Measurements from ENCODE around the gene GPR63.
A peak's percentile ranks its signal among the peaks of the same experiment; 100 is the strongest.

Gene GPR63

DNA sequence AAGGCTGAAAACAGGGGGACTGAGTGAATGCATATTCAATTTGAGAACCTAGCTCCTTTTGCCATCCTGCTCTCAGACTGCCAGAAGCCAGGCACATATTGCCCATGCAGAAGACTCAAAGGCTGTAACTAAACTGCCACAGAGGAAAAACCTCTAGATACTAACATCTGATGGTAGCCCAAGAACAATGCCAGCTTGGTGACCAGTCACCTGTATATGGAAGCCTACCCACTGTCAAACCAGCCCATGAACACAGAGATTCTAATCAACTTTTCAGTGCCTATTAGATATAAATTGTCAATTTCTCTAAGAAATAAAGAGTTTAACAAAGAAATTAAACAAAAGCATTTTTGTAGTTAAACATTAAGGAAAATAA lies 34.2 kb downstream of the GPR63 start:
- Mint-ChIP-seq H3K4me3 (no peak overlapping the region), H3K27me3 (ENCODE audit: low read depth) (no peaks in the 10 kb centered on the region), H3K27ac (no peak overlapping the region), H3K9me3 (no peaks in the 10 kb centered on the region), H3K4me1 (ENCODE audit: low read depth) (no peaks in the 10 kb centered on the region), H3K36me3 (ENCODE audit: low read depth) (no peaks in the 10 kb centered on the region)
- DNase-seq (ENCODE audit: low spot score): no peak

DNA sequence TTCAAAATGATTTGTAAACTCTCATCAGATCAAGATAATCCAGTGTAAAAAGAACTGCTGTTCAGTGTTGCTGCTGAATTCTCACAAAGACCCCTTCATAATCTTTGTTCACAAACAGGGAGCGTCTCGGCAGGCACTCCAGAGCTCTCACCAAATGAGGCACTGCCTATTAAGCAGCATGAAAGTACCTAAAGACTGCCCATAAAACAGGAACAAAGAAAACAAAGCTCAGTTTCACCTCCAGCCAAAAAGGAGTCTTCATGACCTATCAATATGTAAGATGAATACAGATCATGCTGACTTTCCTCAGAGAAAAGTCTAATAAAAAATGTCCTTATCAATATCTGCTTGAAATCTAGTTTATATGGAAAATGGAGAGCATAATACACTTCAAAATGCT lies 41.8 kb downstream of the GPR63 start:
- Mint-ChIP-seq H3K4me3 (no peak overlapping the region), H3K4me1 (ENCODE audit: low read depth) (no peaks in the 10 kb centered on the region), H3K27me3 (ENCODE audit: low read depth) (no peaks in the 10 kb centered on the region), H3K27ac (no peak overlapping the region), H3K9me3 (no peaks in the 10 kb centered on the region), H3K36me3 (ENCODE audit: low read depth) (no peaks in the 10 kb centered on the region)
- DNase-seq (ENCODE audit: low spot score): no peak

DNA sequence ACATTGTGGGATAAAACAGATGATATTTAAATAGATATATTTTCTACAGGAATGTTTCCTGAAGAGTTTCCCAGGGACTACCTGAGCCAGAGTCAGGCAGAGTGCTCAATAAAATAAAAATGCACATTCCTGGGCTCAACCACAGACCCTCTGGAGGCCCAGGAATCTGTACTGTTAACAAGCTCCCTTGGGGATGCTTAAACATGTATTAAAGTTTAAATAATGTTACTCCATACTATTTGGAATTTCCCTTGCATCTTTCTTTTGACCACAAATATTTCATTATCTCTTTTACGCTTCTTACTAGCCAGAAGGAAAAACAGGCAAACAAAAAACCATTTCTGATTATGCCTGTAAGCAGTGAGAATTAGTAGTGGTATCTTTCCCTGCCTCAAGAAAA lies 42.3 kb downstream of the GPR63 start:
- Mint-ChIP-seq H3K4me1 (ENCODE audit: low read depth) (no peaks in the 10 kb centered on the region), H3K9me3 (peaks cover 4% of the 10 kb centered on the region), H3K27me3 (ENCODE audit: low read depth) (no peaks in the 10 kb centered on the region), H3K36me3 (ENCODE audit: low read depth) (no peaks in the 10 kb centered on the region), H3K4me3 (no peak overlapping the region), H3K27ac (no peak overlapping the region)
- DNase-seq (ENCODE audit: low spot score): no peak

GRCh38 chr6:96792561-96793190 lies 44.6 kb downstream of the GPR63 start:
- Mint-ChIP-seq H3K9me3 (peaks cover 13% of the 10 kb centered on the region), H3K4me1 (ENCODE audit: low read depth) (peaks cover 7% of the 10 kb centered on the region), H3K27me3 (ENCODE audit: low read depth) (no peaks in the 10 kb centered on the region), H3K27ac (no peak overlapping the region), H3K4me3 (no peak overlapping the region), H3K36me3 (ENCODE audit: low read depth) (no peaks in the 10 kb centered on the region)
- DNase-seq (ENCODE audit: low spot score): no peak

- Mint-ChIP-seq H3K4me1 (ENCODE audit: low read depth) (peaks cover 9% of the 10 kb centered on the region), H3K36me3 (ENCODE audit: low read depth) (no peaks in the 10 kb centered on the region), H3K27ac (no peak overlapping the region), H3K9me3 (peaks cover 18% of the 10 kb centered on the region), H3K4me3 (no peak overlapping the region), H3K27me3 (ENCODE audit: low read depth) (no peaks in the 10 kb centered on the region)
- no peak for DNase-seq (ENCODE audit: low spot score)
Measured at GRCh38 chr6:96789871-96790270, 47.4 kb downstream of the GPR63 start.

DNA sequence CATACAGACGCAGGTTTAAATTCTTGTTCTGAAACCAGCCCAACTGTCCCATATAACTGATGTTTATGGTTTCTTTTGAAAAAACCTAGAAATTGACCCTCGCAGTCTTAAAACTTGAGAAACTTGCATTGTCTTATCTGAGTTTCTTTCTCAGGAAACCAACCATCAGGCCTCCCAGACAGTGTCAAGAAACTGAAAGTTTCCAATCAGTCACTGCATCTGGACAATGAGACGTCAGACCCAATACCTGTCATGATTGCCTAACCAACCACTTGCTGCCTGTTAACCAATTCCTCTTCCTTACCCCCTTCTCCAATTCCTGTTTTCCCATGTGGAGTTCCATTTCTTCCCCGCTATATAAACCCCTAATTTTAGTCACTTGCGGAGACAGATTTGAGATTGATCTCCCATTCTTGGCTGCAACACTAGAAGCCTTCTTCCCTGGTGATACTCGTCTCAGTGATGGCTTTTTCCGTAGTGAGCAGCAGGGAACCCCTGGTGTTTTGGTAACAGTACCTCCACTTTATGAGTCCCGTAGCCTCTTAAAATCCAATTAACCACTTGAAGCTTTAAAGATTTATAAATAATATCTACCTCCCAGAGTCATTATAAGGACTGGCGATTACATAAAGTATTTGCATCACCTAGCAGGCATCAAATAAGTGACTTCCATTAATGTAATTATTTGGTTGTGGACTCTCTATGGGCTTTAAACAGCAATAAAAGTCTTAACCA lies 49.3 kb downstream of the GPR63 start:
- Mint-ChIP-seq H3K4me1 (ENCODE audit: low read depth) (peaks cover 9% of the 10 kb centered on the region), H3K27ac (no peak overlapping the region), H3K9me3 (peaks cover 18% of the 10 kb centered on the region), H3K4me3 (no peak overlapping the region), H3K27me3 (ENCODE audit: low read depth) (no peaks in the 10 kb centered on the region), H3K36me3 (ENCODE audit: low read depth) (no peaks in the 10 kb centered on the region)
- DNase-seq (ENCODE audit: low spot score): peak; percentile 15

- no peaks in the 10 kb centered on the region for H3K36me3 Mint-ChIP-seq (ENCODE audit: low read depth)
- peaks cover 18% of the 10 kb centered on the region for H3K9me3 Mint-ChIP-seq
- no peak overlapping the region for H3K4me3 Mint-ChIP-seq
- no peak overlapping the region for H3K27ac Mint-ChIP-seq
- DNase-seq (ENCODE audit: low spot score): no peak
- H3K4me1 Mint-ChIP-seq (ENCODE audit: low read depth): peaks cover 9% of the 10 kb centered on the region
- H3K27me3 Mint-ChIP-seq (ENCODE audit: low read depth): peaks cover 4% of the 10 kb centered on the region
Measured at GRCh38 chr6:96786336-96786735, 50.9 kb downstream of the GPR63 start.

DNA sequence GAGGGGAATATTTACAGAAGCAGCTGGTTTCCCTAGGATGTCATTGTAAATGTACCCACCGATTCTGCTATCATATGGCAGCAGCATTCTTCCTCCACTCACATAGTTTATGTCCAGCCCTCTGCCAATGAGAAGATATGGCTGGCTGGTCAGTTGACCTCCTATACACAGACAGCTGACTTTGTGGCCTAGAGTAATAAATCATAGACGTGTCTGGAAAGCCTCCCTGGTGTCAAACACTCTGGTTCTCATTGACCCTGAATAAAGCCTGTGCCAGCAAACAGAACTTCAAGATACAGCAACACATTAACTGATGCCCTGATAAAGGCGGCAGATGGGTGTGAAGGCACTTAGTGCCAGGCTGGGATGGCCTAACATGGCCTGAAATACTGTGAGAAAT lies 52.6 kb downstream of the GPR63 start:
- H3K27ac Mint-ChIP-seq: no peak overlapping the region
- H3K4me1 Mint-ChIP-seq (ENCODE audit: low read depth): peaks cover 9% of the 10 kb centered on the region
- H3K36me3 Mint-ChIP-seq (ENCODE audit: low read depth): no peaks in the 10 kb centered on the region
- peaks cover 5% of the 10 kb centered on the region for H3K27me3 Mint-ChIP-seq (ENCODE audit: low read depth)
- H3K9me3 Mint-ChIP-seq: peaks cover 11% of the 10 kb centered on the region
- no peak for DNase-seq (ENCODE audit: low spot score)
- no peak overlapping the region for H3K4me3 Mint-ChIP-seq

DNA sequence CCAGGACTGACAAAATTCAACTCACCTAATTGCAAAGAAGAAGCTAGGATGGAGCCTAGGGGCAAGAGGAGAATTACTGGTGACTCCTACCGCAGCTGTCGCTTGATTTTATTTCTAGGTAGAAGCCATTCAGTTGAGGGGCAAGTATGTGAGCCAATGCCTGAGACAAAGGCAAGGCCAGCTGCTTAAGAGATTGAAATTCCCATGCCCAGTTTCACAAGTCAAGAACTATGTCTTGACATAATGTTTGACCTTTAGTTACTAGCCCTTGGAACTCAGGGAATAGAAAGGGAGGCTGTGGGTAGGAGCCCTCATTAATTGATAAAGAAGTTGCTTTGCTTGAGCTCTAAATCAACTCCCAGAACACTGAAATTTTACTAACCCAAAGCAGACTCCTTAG lies 54.0 kb downstream of the GPR63 start:
- no peak overlapping the region for H3K27ac Mint-ChIP-seq
- no peak for DNase-seq (ENCODE audit: low spot score)

DNA sequence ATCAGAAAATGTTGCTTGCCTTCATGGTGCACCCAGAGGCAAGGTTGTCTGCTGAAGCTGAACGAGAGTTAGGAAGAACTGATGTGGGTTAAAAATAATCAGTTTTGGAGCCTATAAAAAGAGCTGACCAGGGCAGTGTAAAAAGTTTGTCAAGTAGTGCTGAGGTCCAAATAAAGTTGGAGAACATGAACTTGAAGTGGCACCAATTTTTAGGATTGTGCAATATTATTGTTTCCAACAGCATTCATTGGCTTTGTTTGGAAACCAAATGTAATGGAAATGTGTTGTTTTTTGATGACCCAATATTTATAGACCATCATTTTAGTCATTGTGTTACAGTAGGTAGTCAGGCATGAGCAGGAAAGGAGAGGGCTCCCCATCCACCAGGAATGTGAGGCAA lies 55.7 kb downstream of the GPR63 start:
- Mint-ChIP-seq H3K27ac (no peak overlapping the region), H3K36me3 (ENCODE audit: low read depth) (no peaks in the 10 kb centered on the region), H3K4me3 (no peak overlapping the region), H3K9me3 (no peaks in the 10 kb centered on the region), H3K27me3 (ENCODE audit: low read depth) (peaks cover 5% of the 10 kb centered on the region), H3K4me1 (ENCODE audit: low read depth) (no peaks in the 10 kb centered on the region)
- no peak for DNase-seq (ENCODE audit: low spot score)

More for the DNA sequence above, 54.0 kb downstream of the GPR63 start:
- Mint-ChIP-seq H3K9me3 (peaks cover 8% of the 10 kb centered on the region), H3K4me3 (no peak overlapping the region), H3K36me3 (ENCODE audit: low read depth) (no peaks in the 10 kb centered on the region), H3K4me1 (ENCODE audit: low read depth) (peaks cover 6% of the 10 kb centered on the region), H3K27me3 (ENCODE audit: low read depth) (peaks cover 5% of the 10 kb centered on the region)

DNA sequence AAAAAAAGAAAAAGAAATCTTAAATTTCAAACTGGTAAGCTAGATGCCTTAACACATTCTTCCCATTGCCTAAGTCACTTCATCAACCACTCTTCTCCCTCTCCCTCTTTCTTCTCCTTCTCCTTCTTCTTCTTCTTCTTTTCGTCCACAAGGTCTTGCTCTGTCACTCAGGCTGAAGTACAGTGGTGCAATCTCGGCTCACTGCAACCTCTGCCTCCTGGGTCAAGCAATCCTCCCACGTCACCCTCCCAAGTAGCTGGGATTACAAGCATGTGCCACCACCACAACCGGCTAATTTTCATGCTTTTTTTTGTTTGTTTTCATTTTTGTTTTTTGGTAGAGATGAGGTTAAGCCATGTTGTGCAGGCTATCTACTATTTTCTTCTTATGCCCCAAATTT lies 60.2 kb downstream of the GPR63 start:
- H3K36me3 Mint-ChIP-seq (ENCODE audit: low read depth): no peaks in the 10 kb centered on the region

DNA sequence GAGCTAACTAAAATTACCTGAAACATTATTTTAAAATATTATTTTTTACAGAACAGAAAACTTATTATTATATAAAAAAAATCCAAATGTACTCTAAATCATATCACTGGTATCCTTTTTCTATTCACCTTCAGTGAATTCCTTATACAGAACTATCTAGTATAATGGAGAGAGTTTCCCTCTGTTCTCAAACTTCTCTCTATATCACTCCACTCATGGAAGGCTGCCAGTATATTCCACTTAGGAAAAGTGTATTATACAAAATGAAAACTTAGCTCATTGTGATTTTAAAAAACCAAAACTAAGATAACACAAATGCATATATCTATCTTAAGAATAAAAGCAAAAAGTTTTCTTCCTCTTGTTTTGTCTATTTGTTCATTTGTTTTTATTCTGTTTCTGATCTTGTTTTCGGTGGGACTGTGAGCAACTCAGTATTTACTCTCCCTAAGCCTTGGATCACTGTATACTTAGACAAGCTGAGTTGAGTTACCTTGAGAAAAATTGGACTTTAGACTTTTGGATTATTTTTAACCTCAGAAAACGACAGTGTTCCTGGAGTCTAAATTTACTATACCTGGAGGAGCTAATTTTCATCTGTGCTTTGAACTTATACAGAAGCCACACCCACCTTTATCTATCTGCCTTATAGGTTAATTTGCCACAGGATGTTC lies 61.4 kb downstream of the GPR63 start:
- DNase-seq (ENCODE audit: low spot score): no peak
- H3K4me1 Mint-ChIP-seq (ENCODE audit: low read depth): no peaks in the 10 kb centered on the region
- peaks cover 4% of the 10 kb centered on the region for H3K9me3 Mint-ChIP-seq
- H3K27ac Mint-ChIP-seq: no peak overlapping the region
- no peaks in the 10 kb centered on the region for H3K36me3 Mint-ChIP-seq (ENCODE audit: low read depth)
- peaks cover 6% of the 10 kb centered on the region for H3K27me3 Mint-ChIP-seq (ENCODE audit: low read depth)
- no peak overlapping the region for H3K4me3 Mint-ChIP-seq

More for the DNA sequence above, 60.2 kb downstream of the GPR63 start:
- DNase-seq (ENCODE audit: low spot score): no peak
- Mint-ChIP-seq H3K4me3 (no peak overlapping the region), H3K9me3 (no peaks in the 10 kb centered on the region), H3K27ac (no peak overlapping the region), H3K27me3 (ENCODE audit: low read depth) (peaks cover 10% of the 10 kb centered on the region), H3K4me1 (ENCODE audit: low read depth) (no peaks in the 10 kb centered on the region)

DNA sequence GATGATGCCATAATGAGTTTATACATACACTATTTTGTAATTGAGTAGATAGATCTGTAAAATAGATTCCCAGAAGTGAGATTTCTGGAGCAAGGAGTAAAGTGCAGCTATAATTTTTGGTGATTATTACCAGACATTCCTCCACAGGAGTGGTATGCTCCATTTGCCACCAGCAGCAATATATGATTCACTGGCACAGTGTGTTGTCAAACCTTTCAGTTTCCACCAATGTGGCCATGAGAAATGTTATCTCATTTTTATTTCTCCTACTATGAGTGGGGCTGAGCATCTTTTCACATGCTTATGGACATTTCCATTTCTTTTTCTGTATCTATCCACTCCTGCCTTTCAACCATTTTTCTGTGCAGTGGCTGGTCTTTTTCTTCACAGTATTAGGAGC lies 70.5 kb downstream of the GPR63 start:
- H3K4me1 Mint-ChIP-seq (ENCODE audit: low read depth): no peaks in the 10 kb centered on the region
- no peak overlapping the region for H3K4me3 Mint-ChIP-seq
- H3K27me3 Mint-ChIP-seq (ENCODE audit: low read depth): peaks cover 4% of the 10 kb centered on the region
- DNase-seq (ENCODE audit: low spot score): peak; percentile 6
- peaks cover 9% of the 10 kb centered on the region for H3K9me3 Mint-ChIP-seq
- no peaks in the 10 kb centered on the region for H3K36me3 Mint-ChIP-seq (ENCODE audit: low read depth)
- H3K27ac Mint-ChIP-seq: no peak overlapping the region

GRCh38 chr6:96762599-96762998 lies 74.7 kb downstream of the GPR63 start:
- Mint-ChIP-seq H3K4me3 (no peak overlapping the region), H3K27ac (no peak overlapping the region), H3K9me3 (no peaks in the 10 kb centered on the region), H3K27me3 (ENCODE audit: low read depth) (peaks cover 2% of the 10 kb centered on the region), H3K4me1 (ENCODE audit: low read depth) (no peaks in the 10 kb centered on the region), H3K36me3 (ENCODE audit: low read depth) (no peaks in the 10 kb centered on the region)
- no peak for DNase-seq (ENCODE audit: low spot score)
